Measurements from ENCODE around the gene PPP3R1.

Gene PPP3R1

DNA sequence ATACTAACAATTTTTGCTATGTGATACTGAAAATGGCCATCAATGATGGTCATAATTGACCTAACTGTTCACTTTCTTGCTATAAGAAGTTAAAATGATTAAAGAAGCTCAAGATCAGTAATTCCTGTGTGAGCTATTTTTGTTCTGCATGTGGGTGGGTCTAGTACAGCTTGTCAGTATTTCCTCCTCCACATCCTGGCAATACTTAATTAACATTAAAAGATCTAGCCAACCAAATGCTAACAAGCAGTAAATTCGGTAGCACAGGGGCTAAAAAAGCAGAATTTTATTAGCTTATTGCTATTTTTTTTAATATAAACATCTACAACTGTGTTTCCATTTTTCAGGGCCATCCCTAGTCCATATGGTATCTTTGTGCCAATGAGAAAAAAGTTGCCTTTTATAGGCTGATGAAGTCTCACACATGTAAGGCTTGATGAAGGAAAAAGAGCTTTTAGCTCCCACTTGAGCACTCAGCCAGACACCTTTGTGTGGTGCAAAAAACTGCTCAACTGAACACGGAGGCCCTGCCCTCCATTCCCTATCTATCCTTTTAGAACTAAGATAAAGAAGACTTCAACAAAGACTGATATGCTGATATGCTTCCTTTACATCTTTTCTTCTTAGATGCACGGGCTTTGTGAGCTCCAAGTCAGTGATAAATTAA lies 99.5 kb downstream of the PPP3R1 start:
- Histone ChIP-seq H3K4me2 (ENCODE audit: low read length) (no peak overlapping the region), H3K9me3 (ENCODE audit: low read length) (no peaks in the 10 kb centered on the region), H3K79me2 (ENCODE audit: insufficient read depth, low read length) (peaks cover 14% of the 10 kb centered on the region), H3K27ac (ENCODE audit: low read depth, low read length, poor library complexity, severe bottlenecking) (no peak overlapping the region), H3K9ac (ENCODE audit: low read length) (no peak overlapping the region), H3F3A (ENCODE audit: insufficient read depth, low read length) (no peaks in the 10 kb centered on the region), H3K4me3 (ENCODE audit: low read depth, low read length, poor library complexity, severe bottlenecking) (no peak overlapping the region), H3K4me1 (ENCODE audit: insufficient read depth, low read length, severe bottlenecking) (peaks cover 11% of the 10 kb centered on the region), H3K27me3 (ENCODE audit: insufficient read depth, low read length) (no peaks in the 10 kb centered on the region), H4K20me1 (ENCODE audit: insufficient read depth, low read length) (no peaks in the 10 kb centered on the region), H3K9me2 (ENCODE audit: low read depth, low read length) (no peaks in the 10 kb centered on the region), H2AFZ (ENCODE audit: low read length) (no peak overlapping the region), H3K36me3 (ENCODE audit: insufficient read depth, low read length) (no peaks in the 10 kb centered on the region)
- TF ChIP-seq, protein P1, sequence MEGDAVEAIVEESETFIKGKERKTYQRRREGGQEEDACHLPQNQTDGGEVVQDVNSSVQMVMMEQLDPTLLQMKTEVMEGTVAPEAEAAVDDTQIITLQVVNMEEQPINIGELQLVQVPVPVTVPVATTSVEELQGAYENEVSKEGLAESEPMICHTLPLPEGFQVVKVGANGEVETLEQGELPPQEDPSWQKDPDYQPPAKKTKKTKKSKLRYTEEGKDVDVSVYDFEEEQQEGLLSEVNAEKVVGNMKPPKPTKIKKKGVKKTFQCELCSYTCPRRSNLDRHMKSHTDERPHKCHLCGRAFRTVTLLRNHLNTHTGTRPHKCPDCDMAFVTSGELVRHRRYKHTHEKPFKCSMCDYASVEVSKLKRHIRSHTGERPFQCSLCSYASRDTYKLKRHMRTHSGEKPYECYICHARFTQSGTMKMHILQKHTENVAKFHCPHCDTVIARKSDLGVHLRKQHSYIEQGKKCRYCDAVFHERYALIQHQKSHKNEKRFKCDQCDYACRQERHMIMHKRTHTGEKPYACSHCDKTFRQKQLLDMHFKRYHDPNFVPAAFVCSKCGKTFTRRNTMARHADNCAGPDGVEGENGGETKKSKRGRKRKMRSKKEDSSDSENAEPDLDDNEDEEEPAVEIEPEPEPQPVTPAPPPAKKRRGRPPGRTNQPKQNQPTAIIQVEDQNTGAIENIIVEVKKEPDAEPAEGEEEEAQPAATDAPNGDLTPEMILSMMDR (IDR thresholded peaks at IDR 0.05; ENCODE audit: low read length) = no peak
- no peak for TF ChIP-seq EZH2 (IDR thresholded peaks at IDR 0.05; ENCODE audit: borderline replicate concordance, low read length)

DNA sequence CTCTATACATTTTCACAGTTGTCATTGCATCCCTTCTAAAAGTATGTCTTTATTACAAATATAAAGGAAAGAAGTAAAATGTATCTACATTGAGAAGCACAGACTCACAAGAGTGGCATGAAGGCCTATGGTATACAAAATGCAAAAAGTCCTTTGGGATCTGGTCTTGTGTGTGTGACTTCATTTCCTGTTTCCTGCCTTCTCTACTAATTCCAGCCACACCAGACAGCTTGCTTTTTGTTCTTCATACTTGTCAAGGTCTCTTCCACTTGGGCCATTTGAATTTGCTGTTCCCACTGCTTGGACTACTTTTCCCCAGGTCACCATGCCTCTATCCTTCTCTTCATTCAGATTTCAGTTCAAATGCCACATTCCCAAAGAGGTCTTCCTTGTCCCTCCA lies 101.3 kb downstream of the PPP3R1 start:
- Histone ChIP-seq H3K4me3 (ENCODE audit: low read depth, low read length, poor library complexity, severe bottlenecking) (no peak overlapping the region), H4K20me1 (ENCODE audit: insufficient read depth, low read length) (no peaks in the 10 kb centered on the region), H2AFZ (ENCODE audit: low read length) (no peak overlapping the region), H3K4me2 (ENCODE audit: low read length) (no peak overlapping the region), H3K79me2 (ENCODE audit: insufficient read depth, low read length) (peaks cover 2% of the 10 kb centered on the region), H3K27me3 (ENCODE audit: insufficient read depth, low read length) (no peaks in the 10 kb centered on the region), H3F3A (ENCODE audit: insufficient read depth, low read length) (no peaks in the 10 kb centered on the region), H3K4me1 (ENCODE audit: insufficient read depth, low read length, severe bottlenecking) (peaks cover 2% of the 10 kb centered on the region), H3K9me3 (ENCODE audit: low read length) (no peaks in the 10 kb centered on the region), H3K9me2 (ENCODE audit: low read depth, low read length) (no peaks in the 10 kb centered on the region), H3K27ac (ENCODE audit: low read depth, low read length, poor library complexity, severe bottlenecking) (no peak overlapping the region), H3K36me3 (ENCODE audit: insufficient read depth, low read length) (no peaks in the 10 kb centered on the region; the same call in 1 of the 2 replicates), H3K9ac (ENCODE audit: low read length) (no peak overlapping the region)
- no peak for TF ChIP-seq EZH2 (IDR thresholded peaks at IDR 0.05; ENCODE audit: borderline replicate concordance, low read length)
- TF ChIP-seq, protein P1 (IDR thresholded peaks at IDR 0.05; ENCODE audit: low read length) = no peak

DNA sequence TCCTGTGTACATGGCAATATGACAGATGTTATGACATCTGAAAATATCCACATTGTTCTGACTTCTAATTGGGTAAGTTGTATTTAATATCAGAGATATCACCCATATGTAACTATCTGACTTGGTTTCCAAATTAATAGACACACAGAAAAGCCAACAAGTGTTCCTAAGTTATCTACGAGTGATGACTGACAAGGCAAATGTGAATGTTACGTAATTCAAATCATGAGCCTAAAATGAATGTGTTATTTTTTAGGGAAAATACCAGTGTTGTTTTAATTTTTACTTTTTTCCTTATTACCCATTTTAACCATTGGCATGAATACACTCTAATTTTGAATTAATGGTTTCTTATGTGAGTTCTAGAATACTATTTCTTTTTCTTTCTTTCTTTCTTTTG lies 110.5 kb downstream of the PPP3R1 start:
- H3K9me2 ChIP-seq (ENCODE audit: low read depth, low read length) = no peaks in the 10 kb centered on the region
- H3K9ac ChIP-seq (ENCODE audit: low read length) = no peak overlapping the region
- H3K4me2 ChIP-seq (ENCODE audit: low read length) = no peak overlapping the region
- no peak overlapping the region for H3K27ac ChIP-seq (ENCODE audit: low read depth, low read length, poor library complexity, severe bottlenecking)
- H3K27me3 ChIP-seq (ENCODE audit: insufficient read depth, low read length) = no peaks in the 10 kb centered on the region
- TF ChIP-seq, protein P1 (IDR thresholded peaks at IDR 0.05; ENCODE audit: low read length) = no peak
- no peak for TF ChIP-seq EZH2 (IDR thresholded peaks at IDR 0.05; ENCODE audit: borderline replicate concordance, low read length)
- H3K9me3 ChIP-seq (ENCODE audit: low read length) = no peaks in the 10 kb centered on the region
- peaks cover 32% of the 10 kb centered on the region for H3K36me3 ChIP-seq (ENCODE audit: insufficient read depth, low read length)
- no peaks in the 10 kb centered on the region for H3K4me1 ChIP-seq (ENCODE audit: insufficient read depth, low read length, severe bottlenecking)
- H3K79me2 ChIP-seq (ENCODE audit: insufficient read depth, low read length) = no peaks in the 10 kb centered on the region
- H4K20me1 ChIP-seq (ENCODE audit: insufficient read depth, low read length) = no peaks in the 10 kb centered on the region
- H3F3A ChIP-seq (ENCODE audit: insufficient read depth, low read length) = no peaks in the 10 kb centered on the region
- H2AFZ ChIP-seq (ENCODE audit: low read length) = no peak overlapping the region
- no peak overlapping the region for H3K4me3 ChIP-seq (ENCODE audit: low read depth, low read length, poor library complexity, severe bottlenecking)

Data from OCI-LY1 (cell line).